A673 (cell line): ENCODE measurements around the gene HOXD9. TPM values are rescaled to one million over a fixed set of nuclear protein-coding genes. Genes with fewer than 3 reads are reported as not detected.

Experiments
- BruUV-seq: library from RNA; stranded (reverse); fragments of 400-500 nt; replicated peaks from 2 replicates; lab custom pipeline; 2021; lab: Mats Ljungman, UMichigan
- CTCF ChIA-PET: fragments of 300-600 bp; sonication (Branson Sonifier 250); formaldehyde crosslinking; loops from one replicate; lab custom pipeline; 2022; ENCODE audit warnings: antibody characterized with exemption; lab: Charles Lee
- POLR2A ChIA-PET: fragments of 300-600 bp; sonication (Branson Sonifier 250); formaldehyde crosslinking; loops from one replicate; lab custom pipeline; 2022; ENCODE audit warnings: antibody characterized with exemption; ENCODE audit not compliant: low non-redundant PET; lab: Charles Lee
- DNase-seq: peaks from one replicate; pipeline ENCODE4 v3.0.0-alpha.2; 2015; ENCODE audit warnings: low spot score
- H3K27ac ChIP-seq: fragments of 200-600 bp; sonication (generic); 2 replicates; pipeline ENCODE4 v1.5.1; 2016; ENCODE audit warnings: mixed run types, low read depth, mild to moderate bottlenecking, mixed read lengths, antibody characterized with exemption, low read length; ENCODE audit not compliant: poor library complexity, severe bottlenecking
- H3K27me3 ChIP-seq: fragments of 200-600 bp; sonication (generic); replicated peaks from 2 replicates; pipeline ENCODE4 v1.6.1; 2017; ENCODE audit warnings: mixed run types, low read depth, mild to moderate bottlenecking, mixed read lengths, antibody characterized with exemption, low read length; ENCODE audit not compliant: insufficient read depth, poor library complexity
- H3K36me3 ChIP-seq: fragments of 200-600 bp; sonication (generic); 2 replicates; pipeline ENCODE4 v1.6.1; 2016; ENCODE audit warnings: mixed run types, mild to moderate bottlenecking, mixed read lengths, antibody characterized with exemption, low read length; ENCODE audit not compliant: insufficient read depth, poor library complexity, severe bottlenecking
- H3K4me1 ChIP-seq: fragments of 200-600 bp; sonication (generic); 2 replicates; pipeline ENCODE4 v1.6.1; 2017; ENCODE audit warnings: mixed run types, mild to moderate bottlenecking, mixed read lengths, antibody characterized with exemption, low read length; ENCODE audit not compliant: insufficient read depth, poor library complexity, severe bottlenecking
- H3K4me3 ChIP-seq: fragments of 200-600 bp; sonication (generic); 2 replicates; pipeline ENCODE4 v1.5.1; 2016; ENCODE audit warnings: low read depth, mixed run types, mild to moderate bottlenecking, mixed read lengths, low read length; ENCODE audit not compliant: poor library complexity, severe bottlenecking
- H3K9me3 ChIP-seq: fragments of 200-600 bp; sonication (generic); 2 replicates; pipeline ENCODE4 v1.6.1; 2016; ENCODE audit warnings: mixed run types, low read depth, mild to moderate bottlenecking, mixed read lengths, antibody characterized with exemption, low read length; ENCODE audit not compliant: poor library complexity, severe bottlenecking
- CTCF ChIP-seq: fragments of 300-800, 200-600 bp; sonication (generic); conservative IDR thresholded peaks from 2 replicates; pipeline ENCODE4 v1.5.1; 2017; ENCODE audit warnings: low read depth, mild to moderate bottlenecking, antibody characterized with exemption, low read length, moderate library complexity, mixed read lengths
- EZH2 ChIP-seq: fragments of 200-600 bp; sonication (generic); IDR thresholded peaks from 2 replicates; pipeline ENCODE4 v1.6.1; 2017; ENCODE audit warnings: borderline replicate concordance, low read depth, mild to moderate bottlenecking, mixed read lengths, antibody characterized with exemption, low read length; ENCODE audit not compliant: poor library complexity, severe bottlenecking
- intact Hi-C: fragments of 100-400 bp; cut with micrococcal nuclease; formaldehyde crosslinking; loops from one replicate; pipeline ENCODE4 v1.10.0; 2022; ENCODE audit not compliant: unreplicated experiment
- total RNA-seq: library from RNA; stranded (reverse); gene quantifications from 2 replicates; pipeline ENCODE4 v1.2.3, GENCODE V29; 2021

HOXD9 gene
- total RNA-seq, 1 experiment from 2014 or later, result 63.0 TPM

DNA sequence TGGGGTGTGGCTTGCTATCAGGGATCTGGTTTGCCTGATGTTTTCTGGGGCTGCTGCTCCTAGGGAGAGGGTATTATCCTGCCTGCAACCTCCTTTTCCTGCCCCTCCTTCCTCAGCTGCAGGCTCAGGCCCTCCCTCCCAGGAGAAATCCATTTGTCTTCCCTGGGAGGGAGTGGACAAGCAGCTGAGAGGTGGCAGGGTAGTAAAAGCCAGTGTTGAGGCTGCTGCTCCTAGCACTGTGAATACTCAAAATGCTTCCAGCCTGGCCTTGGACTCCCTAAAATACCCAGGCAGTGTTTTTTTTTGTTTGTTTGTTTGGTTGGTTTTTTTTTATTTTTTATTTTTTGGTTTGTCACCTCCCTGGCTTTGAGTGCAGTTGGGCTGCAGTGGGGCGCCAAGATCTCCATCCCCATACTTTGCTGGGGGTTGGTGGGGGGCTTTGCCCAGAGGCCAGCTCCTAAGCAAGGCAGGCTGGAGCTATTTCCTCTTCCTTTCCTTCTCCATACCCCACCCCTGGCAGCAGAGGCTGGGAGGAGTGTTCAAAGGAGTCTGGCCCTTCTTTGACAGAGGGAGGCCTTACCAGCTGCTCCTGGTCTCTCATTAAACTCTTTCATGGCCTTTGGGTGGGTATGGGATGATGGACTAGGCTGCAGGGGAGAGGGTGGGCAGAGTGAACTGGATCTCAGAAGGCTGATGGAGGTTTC lies 48.2 kb downstream of the HOXD9 start:
- no peak for DNase-seq
- Histone ChIP-seq H3K4me3 (no peak overlapping the region), H3K36me3 (no peaks in the 10 kb centered on the region), H3K4me1 (peaks cover 31% of the 10 kb centered on the region), H3K9me3 (no peaks in the 10 kb centered on the region), H3K27me3 (no peaks in the 10 kb centered on the region), H3K27ac (peak overlapping the region; percentile 37)
- CTCF ChIA-PET, result interaction anchor here (0.9 kb wide), 1 partner anchor 284 kb away, joined by 3 read pairs; no protein-coding TSS in a partner anchor
- TF ChIP-seq CTCF (no peak), EZH2 (no peak)
- no TSS peak for BruUV-seq
- POLR2A ChIA-PET, result no interaction called here
- intact Hi-C loops, result no loop called here

GRCh38 chr2:176171351-176172006 lies 49.0 kb downstream of the HOXD9 start:
- ChIA-PET CTCF (interaction anchor here (0.9 kb wide), 1 partner anchor 284 kb away, joined by 3 read pairs; no protein-coding TSS in a partner anchor), POLR2A (no interaction called here)
- peaks cover 37% of the 10 kb centered on the region for H3K4me1 ChIP-seq
- H3K9me3 ChIP-seq, result no peaks in the 10 kb centered on the region
- no peaks in the 10 kb centered on the region for H3K36me3 ChIP-seq
- no peak for DNase-seq
- no TSS peak for BruUV-seq
- intact Hi-C loops, result no loop called here
- H3K27ac ChIP-seq, result no peak overlapping the region
- no peak overlapping the region for H3K4me3 ChIP-seq
- TF ChIP-seq EZH2 (no peak), CTCF (no peak)
- H3K27me3 ChIP-seq, result no peaks in the 10 kb centered on the region

DNA sequence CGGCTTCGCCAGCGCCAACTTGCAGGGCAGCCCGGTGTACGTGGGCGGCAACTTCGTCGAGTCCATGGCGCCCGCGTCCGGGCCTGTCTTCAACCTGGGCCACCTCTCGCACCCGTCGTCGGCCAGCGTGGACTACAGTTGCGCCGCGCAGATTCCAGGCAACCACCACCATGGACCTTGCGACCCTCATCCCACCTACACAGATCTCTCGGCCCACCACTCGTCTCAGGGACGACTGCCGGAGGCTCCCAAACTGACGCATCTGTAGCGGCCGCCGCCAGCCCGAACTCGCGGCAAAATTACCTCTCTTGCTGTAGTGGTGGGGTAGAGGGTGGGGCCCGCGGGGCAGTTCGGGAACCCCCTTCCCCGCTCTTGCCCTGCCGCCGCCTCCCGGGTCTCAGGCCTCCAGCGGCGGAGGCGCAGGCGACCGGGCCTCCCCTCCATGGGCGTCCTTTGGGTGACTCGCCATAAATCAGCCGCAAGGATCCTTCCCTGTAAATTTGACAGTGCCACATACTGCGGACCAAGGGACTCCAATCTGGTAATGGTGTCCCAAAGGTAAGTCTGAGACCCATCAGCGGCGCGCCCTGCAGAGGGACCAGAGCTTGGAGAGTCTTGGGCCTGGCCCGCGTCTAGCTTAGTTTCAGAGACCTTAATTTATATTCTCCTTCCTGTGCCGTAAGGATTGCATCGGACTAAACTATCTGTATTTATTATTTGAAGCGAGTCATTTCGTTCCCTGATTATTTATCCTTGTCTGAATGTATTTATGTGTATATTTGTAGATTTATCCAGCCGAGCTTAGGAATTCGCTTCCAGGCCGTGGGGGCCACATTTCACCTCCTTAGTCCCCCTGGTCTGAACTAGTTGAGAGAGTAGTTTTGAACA lies 49.7 kb downstream of the HOXD9 start:
- H3K27ac ChIP-seq, result no peak overlapping the region

More for the DNA sequence above, 49.7 kb downstream of the HOXD9 start:
- DNase-seq, result no peak
- no peak for TF ChIP-seq EZH2
- TF ChIP-seq CTCF, result no peak
- CTCF ChIA-PET, result interaction anchor here (0.9 kb wide), 1 partner anchor 283 kb away, joined by 3 read pairs; no protein-coding TSS in a partner anchor
- POLR2A ChIA-PET, result interaction anchor here (0.6 kb wide), 1 partner anchor 934 kb away, joined by 5 read pairs; no protein-coding TSS in a partner anchor
- Histone ChIP-seq H3K27me3 (no peaks in the 10 kb centered on the region), H3K4me3 (no peak overlapping the region), H3K36me3 (no peaks in the 10 kb centered on the region), H3K9me3 (no peaks in the 10 kb centered on the region), H3K4me1 (peaks cover 37% of the 10 kb centered on the region)
- BruUV-seq, result no TSS peak
- intact Hi-C loops, result no loop called here
